HG02763 (cell line): ENCODE measurements around the gene XK.
"Not testable (repeated sequence)": the region's sequence is repeated elsewhere in the genome, so short reads cannot be mapped to it uniquely, and the experiment has no call there.

Experiments used
- ATAC-seq: cut with Tn5 transposase; IDR thresholded peaks from one replicate; pipeline ENCODE4 v1.9.1; 2021; ENCODE audit warnings: mild to moderate bottlenecking, moderate library complexity; ENCODE audit not compliant: unreplicated experiment

The XK gene

GRCh38 chrX:37685381-37686359 lies at the start of gene XK:
XK (plus strand) TSS chrX:37685791; CDS start chrX:37685962, 171 bp downstream.
- ATAC-seq, result no peak

GRCh38 chrX:37638047-37638446 lies 47.5 kb upstream of the XK start:
- no peak for ATAC-seq

- no peak for ATAC-seq
Measured at GRCh38 chrX:37640142-37640541, 45.4 kb upstream of the XK start.

DNA sequence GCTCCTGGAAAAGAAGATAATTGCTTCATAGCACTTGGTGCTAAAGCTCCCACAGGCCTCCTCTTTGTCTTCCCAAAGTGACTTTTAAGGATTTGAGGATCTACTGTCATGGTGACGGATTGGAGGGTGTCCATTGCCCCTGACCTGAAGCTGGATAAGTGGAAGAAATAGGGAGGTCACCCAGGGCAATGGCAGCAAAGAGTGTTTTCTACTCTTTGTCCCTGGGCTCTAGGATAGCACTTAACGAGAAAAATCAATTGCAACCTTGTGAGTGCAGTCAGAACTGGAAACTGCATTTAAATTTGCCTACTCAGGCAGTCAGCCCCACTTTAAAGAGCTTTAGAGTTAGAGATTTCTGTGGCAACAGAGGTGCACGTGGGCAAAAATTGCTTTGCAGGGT lies 43.7 kb upstream of the XK start:
- ATAC-seq, result no peak

DNA sequence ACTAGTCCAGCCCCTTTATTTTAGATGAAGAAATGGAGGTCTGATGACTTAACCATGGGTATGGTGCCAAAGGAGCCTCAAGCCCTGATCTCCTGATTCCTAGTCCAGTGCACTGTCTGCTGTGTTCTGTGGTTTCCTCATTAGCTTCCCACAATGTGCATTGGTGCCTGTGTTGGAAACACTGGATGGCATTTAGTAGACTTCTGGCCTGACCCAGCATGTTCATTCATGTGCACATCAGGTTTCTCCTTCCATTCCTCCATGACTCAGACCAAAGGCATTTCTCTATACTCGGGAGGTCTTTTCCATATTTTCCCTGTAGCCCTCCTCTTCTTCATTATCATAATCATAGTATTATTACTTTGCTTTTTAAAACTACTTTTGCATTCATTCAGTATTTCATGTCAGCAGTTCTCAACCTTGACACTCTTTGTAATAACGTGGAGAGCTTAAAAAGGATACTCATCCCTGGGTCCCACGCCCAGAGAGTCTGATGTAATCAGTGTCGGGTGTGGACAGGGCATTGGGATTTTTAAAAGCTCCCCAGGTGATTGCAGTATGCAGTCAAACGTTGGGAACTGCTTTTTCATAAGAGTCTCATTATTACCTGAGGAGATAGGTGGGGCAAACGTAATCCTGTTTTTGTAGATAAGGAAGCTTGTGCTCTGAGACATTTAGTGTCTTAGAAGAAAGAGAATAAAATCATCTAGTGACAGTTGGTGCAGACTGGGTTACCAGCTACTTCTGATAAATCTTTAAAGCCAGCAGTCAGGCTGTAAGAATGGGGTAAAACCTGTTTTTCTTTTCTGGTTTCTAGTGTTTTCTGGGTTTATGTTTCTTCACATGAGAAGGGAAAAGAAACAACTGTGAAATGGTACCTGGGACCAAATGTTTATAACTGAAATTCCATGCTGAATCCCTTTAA lies 40.9 kb upstream of the XK start:
- no peak for ATAC-seq

- ATAC-seq, result no peak
Measured at GRCh38 chrX:37646254-37646653, 39.3 kb upstream of the XK start.

- not testable (repeated sequence) for ATAC-seq
Measured at GRCh38 chrX:37650879-37651278, 34.7 kb upstream of the XK start.

DNA sequence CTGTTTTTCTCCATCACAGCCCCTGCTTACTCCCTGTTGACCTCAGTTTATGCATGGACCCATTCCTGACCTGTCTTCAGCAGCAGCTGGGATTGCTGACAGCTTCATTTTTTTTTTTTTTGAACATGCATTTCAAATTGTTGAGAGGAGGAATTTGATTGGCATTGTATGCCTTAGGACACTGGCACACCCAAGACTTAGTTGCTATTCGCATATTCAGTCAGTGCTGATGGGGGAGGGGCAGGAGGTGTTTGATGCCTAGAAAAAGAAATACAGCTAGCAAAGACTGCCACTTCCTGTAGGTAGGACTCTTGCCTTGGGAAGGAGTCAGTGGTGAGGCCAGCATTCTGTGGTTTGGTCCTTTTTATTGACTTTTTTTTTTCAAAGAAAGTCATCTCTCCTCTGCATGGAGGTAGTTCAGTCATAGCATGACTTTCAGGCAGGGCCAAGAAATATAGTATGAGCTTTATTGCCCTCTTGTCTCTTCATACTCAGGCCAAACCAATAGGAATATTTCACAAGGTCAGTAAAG lies 33.6 kb upstream of the XK start:
- ATAC-seq, result no peak

GRCh38 chrX:37652589-37653231 lies 32.9 kb upstream of the XK start:
- ATAC-seq, result no peak

DNA sequence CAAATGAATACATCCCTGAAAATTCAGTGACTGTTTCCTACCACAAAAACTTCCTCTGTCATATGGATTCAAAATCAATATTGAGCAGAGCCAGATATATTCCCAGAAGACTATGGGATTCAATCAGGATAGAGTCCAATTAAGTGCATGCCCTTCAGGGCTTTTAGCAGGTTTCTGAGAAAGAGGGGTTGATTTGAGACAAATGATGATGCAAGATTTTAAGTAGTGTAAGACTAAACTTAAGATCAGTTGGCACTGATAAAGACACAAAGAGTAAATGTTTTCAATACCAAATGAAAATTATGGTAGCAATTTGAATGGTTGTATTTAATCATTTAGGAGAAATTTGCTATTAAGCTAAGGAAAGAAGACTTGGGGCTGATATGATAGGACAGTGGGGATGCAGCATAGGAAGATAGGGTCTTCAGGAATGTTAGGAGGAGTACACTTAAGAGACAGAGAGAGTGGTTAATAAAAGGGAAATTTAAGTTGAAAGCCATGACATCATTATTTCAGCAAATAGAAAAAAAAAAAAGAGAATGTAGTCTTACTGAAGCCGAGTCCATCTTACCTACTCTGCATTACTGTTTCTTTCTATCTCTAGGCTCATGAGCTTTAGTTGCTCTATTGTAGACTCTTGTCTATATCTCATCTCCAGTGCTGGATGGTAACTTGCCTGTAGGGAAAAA lies 32.0 kb upstream of the XK start:
- ATAC-seq, result no peak

DNA sequence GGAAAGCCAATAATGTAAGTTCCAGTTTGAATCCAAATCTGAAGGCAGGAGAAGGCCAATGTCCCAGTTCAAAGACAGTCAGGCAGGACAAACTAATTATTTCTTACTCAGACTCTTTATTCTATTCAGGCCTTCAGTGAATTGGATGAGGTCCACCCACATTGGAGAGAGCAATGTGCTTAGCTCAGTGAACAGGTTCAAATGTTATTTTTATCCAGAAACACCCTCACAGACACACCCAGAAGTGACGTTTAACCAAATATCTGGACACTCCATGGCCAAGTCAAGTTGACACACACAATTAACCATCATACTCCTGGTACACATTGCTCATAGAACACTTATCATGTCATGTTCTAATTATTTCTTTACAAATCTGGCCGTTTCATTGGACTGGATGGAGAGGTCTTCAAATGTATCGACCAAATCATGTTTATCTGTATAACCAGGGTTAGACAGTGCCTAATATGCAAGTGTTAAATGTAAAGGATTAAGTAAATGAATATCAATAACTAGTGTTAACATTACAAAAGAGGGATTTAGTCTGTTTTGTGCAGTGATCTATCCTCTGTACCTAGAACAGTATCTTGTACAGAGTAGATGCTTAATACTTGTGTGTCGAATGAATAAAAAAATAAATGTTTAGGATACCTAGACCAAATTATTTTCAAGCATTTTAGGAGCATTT lies 27.1 kb upstream of the XK start:
- no peak for ATAC-seq

- no peak for ATAC-seq
Measured at GRCh38 chrX:37659047-37659446, 26.5 kb upstream of the XK start.

DNA sequence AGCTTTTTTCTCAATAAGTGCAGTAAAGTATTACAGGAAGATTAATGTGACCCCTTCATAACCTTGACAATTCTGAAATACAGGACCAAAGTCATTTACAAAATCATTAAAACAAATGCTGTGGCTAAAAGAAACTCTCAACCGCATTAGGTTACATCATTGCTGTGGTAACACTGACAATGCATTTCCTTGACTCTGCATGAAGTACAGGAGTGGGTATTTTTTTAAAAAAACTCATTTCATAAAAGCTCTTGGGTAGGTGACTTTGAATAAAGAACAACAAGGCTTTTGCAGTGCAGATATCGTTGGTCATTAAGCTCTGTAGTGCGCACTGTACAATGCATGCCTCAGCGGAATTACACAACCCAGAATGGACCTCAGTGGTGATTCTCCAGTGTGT lies 23.4 kb upstream of the XK start:
- ATAC-seq, result no peak

GRCh38 chrX:37666516-37666915 lies 19.1 kb upstream of the XK start:
- ATAC-seq, result no peak

- no peak for ATAC-seq
Measured at GRCh38 chrX:37667141-37667540, 18.4 kb upstream of the XK start.

GRCh38 chrX:37672563-37672962 lies 13.0 kb upstream of the XK start:
- ATAC-seq, result no peak

DNA sequence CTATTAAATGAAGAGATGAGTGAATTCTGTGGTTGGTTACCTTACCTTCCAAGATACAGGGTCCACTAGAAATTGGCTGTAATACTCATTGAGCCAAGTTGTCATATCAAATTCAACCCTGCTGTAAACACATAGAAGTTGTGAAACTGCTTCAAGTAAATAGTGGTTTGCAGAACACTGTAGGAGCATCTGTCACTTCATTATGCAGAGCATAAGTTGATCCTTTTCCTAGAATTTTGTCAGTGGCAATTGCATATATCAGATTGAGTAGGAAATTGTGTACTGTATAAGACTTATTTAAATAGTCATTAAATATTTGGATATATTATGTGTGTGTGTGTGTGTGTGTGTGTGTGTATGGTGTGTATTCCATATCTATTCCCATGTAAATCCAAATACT lies 8.8 kb upstream of the XK start:
- no peak for ATAC-seq

GRCh38 chrX:37677243-37677642 lies 8.3 kb upstream of the XK start:
- ATAC-seq, result peak; percentile 18

GRCh38 chrX:37677765-37678164 lies 7.8 kb upstream of the XK start:
- peak; percentile 80 for ATAC-seq

- ATAC-seq, result no peak
Measured at GRCh38 chrX:37678574-37678973, 7.0 kb upstream of the XK start.
